GM18517 (cell line): Measurements from ENCODE around the gene FOXN1.
"Not testable (repeated sequence)": the region's sequence is repeated elsewhere in the genome, so short reads cannot be mapped to it uniquely, and the experiment has no call there.

Experiments
- ATAC-seq: cut with Tn5 transposase; IDR thresholded peaks from one replicate; pipeline ENCODE4 v1.9.1; 2021; ENCODE audit warnings: mild to moderate bottlenecking, moderate library complexity; ENCODE audit not compliant: unreplicated experiment

The FOXN1 gene

GRCh38 chr17:28522281-28522680 lies 16.1 kb downstream of the FOXN1 start:
- not testable (repeated sequence) for ATAC-seq

- ATAC-seq: no peak
Measured at GRCh38 chr17:28523186-28523585, 17.0 kb downstream of the FOXN1 start.

GRCh38 chr17:28523876-28524275 lies 17.7 kb downstream of the FOXN1 start:
- no peak for ATAC-seq

GRCh38 chr17:28524476-28525424 lies 18.6 kb downstream of the FOXN1 start:
- no peak for ATAC-seq

- ATAC-seq: no peak
Measured at GRCh38 chr17:28526381-28526780, 20.2 kb downstream of the FOXN1 start.

GRCh38 chr17:28527181-28527681 lies 21.1 kb downstream of the FOXN1 start:
- ATAC-seq: no peak

- no peak for ATAC-seq
Measured at GRCh38 chr17:28527859-28528258, 21.7 kb downstream of the FOXN1 start.

GRCh38 chr17:28528327-28529012 lies 22.3 kb downstream of the FOXN1 start:
- ATAC-seq: no peak

GRCh38 chr17:28529013-28529400 lies 22.9 kb downstream of the FOXN1 start:
- ATAC-seq: no peak

GRCh38 chr17:28530250-28530649 lies 24.1 kb downstream of the FOXN1 start:
- ATAC-seq: no peak

GRCh38 chr17:28530926-28531325 lies 24.8 kb downstream of the FOXN1 start:
- ATAC-seq: no peak

GRCh38 chr17:28532050-28532960 lies 26.2 kb downstream of the FOXN1 start:
- no peak for ATAC-seq

- ATAC-seq: no peak
Measured at GRCh38 chr17:28533091-28533807, 27.1 kb downstream of the FOXN1 start.

- no peak for ATAC-seq
Measured at GRCh38 chr17:28534740-28535375, 28.7 kb downstream of the FOXN1 start.

- no peak for ATAC-seq
Measured at GRCh38 chr17:28536532-28537218, 30.5 kb downstream of the FOXN1 start.

GRCh38 chr17:28537219-28537610 lies 31.1 kb downstream of the FOXN1 start:
- no peak for ATAC-seq

GRCh38 chr17:28538296-28538895 lies 32.2 kb downstream of the FOXN1 start:
- ATAC-seq: no peak

GRCh38 chr17:28540231-28540630 lies 34.1 kb downstream of the FOXN1 start:
- ATAC-seq: no peak

GRCh38 chr17:28541439-28541838 lies 35.3 kb downstream of the FOXN1 start:
- no peak for ATAC-seq
